ENCODE data around the gene TFDP1.

DNA sequence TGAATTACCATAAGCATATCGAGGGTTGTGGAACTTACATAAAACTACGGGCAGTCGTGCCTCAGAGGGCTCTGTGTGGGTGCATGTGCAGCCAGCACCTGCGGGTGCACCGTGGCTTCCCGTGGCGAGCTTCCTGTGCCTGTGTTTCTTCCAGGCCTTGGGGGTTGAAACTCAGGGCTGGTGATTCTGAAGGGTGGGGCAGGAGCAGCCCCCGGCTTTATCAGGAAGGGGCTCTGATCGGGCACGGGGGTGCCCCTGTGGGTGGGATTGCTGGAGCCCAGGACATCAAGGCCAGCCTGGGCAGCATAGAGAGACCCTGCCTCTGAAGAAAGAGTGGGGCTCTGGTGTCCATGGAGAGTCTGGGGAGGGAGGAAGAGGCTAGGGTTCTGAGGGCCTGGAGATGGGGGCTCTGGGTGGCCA is 62.4 kb downstream of the TFDP1 start:
- TF ChIP-seq, protein P1, sequence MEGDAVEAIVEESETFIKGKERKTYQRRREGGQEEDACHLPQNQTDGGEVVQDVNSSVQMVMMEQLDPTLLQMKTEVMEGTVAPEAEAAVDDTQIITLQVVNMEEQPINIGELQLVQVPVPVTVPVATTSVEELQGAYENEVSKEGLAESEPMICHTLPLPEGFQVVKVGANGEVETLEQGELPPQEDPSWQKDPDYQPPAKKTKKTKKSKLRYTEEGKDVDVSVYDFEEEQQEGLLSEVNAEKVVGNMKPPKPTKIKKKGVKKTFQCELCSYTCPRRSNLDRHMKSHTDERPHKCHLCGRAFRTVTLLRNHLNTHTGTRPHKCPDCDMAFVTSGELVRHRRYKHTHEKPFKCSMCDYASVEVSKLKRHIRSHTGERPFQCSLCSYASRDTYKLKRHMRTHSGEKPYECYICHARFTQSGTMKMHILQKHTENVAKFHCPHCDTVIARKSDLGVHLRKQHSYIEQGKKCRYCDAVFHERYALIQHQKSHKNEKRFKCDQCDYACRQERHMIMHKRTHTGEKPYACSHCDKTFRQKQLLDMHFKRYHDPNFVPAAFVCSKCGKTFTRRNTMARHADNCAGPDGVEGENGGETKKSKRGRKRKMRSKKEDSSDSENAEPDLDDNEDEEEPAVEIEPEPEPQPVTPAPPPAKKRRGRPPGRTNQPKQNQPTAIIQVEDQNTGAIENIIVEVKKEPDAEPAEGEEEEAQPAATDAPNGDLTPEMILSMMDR (IDR thresholded peaks at IDR 0.05; ENCODE audit: insufficient read depth, low read length) = no peak
- TF ChIP-seq SPI1 (IDR thresholded peaks at IDR 0.05; ENCODE audit: borderline replicate concordance, low read depth) (no peak), POLR2AphosphoS5 (IDR thresholded peaks at IDR 0.05; ENCODE audit: low read depth) (no peak), GABPA (IDR thresholded peaks at IDR 0.05; ENCODE audit: low read depth) (no peak)
- TF ChIP-seq, protein P2, sequence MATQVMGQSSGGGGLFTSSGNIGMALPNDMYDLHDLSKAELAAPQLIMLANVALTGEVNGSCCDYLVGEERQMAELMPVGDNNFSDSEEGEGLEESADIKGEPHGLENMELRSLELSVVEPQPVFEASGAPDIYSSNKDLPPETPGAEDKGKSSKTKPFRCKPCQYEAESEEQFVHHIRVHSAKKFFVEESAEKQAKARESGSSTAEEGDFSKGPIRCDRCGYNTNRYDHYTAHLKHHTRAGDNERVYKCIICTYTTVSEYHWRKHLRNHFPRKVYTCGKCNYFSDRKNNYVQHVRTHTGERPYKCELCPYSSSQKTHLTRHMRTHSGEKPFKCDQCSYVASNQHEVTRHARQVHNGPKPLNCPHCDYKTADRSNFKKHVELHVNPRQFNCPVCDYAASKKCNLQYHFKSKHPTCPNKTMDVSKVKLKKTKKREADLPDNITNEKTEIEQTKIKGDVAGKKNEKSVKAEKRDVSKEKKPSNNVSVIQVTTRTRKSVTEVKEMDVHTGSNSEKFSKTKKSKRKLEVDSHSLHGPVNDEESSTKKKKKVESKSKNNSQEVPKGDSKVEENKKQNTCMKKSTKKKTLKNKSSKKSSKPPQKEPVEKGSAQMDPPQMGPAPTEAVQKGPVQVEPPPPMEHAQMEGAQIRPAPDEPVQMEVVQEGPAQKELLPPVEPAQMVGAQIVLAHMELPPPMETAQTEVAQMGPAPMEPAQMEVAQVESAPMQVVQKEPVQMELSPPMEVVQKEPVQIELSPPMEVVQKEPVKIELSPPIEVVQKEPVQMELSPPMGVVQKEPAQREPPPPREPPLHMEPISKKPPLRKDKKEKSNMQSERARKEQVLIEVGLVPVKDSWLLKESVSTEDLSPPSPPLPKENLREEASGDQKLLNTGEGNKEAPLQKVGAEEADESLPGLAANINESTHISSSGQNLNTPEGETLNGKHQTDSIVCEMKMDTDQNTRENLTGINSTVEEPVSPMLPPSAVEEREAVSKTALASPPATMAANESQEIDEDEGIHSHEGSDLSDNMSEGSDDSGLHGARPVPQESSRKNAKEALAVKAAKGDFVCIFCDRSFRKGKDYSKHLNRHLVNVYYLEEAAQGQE (IDR thresholded peaks at IDR 0.05; ENCODE audit: insufficient replicate concordance, low read depth) = no peak

Data from HL-60 (cell line).